Neural crest cell (in vitro differentiated cells): ENCODE data around the gene TAS2R39. TPM values are rescaled to one million over a fixed set of nuclear protein-coding genes. Genes with fewer than 3 reads are reported as not detected.
A peak's percentile ranks its signal among the peaks of the same experiment; 100 is the strongest.

Experiments used
- DNase-seq: peaks from one replicate; pipeline ENCODE4 v3.0.0; 2021; ENCODE audit warnings: low read depth, mixed read lengths, low spot score
- H3K27ac Mint-ChIP-seq: one replicate; pipeline ENCODE4 v1.8.0; 2021; ENCODE audit warnings: mild to moderate bottlenecking, mixed read lengths; ENCODE audit not compliant: unreplicated experiment
- H3K27me3 Mint-ChIP-seq: 2 replicates; pipeline ENCODE4 v1.8.0; 2021; ENCODE audit warnings: low read depth, mild to moderate bottlenecking, mixed read lengths
- H3K36me3 Mint-ChIP-seq: 2 replicates; pipeline ENCODE4 v1.8.0; 2021; ENCODE audit warnings: low read depth, mild to moderate bottlenecking, mixed read lengths
- H3K4me1 Mint-ChIP-seq: 2 replicates; pipeline ENCODE4 v1.8.0; 2021; ENCODE audit warnings: mixed read lengths
- H3K4me3 Mint-ChIP-seq: one replicate; pipeline ENCODE4 v1.8.0; 2021; ENCODE audit warnings: mild to moderate bottlenecking, mixed read lengths
- H3K9me3 Mint-ChIP-seq: 2 replicates; pipeline ENCODE4 v1.8.0; 2021; ENCODE audit warnings: mixed read lengths
- CTCF ChIP-seq: fragments of 200-600 bp; sonication (generic); conservative IDR thresholded peaks from 2 replicates; pipeline ENCODE4 v1.5.0; 2021; ENCODE audit warnings: antibody characterized with exemption, mild to moderate bottlenecking
- total RNA-seq: library from RNA; stranded (reverse); gene quantifications from 2 replicates; pipeline ENCODE4 v1.2.1, GENCODE V29; 2021

TAS2R39 gene
- total RNA-seq, 1 donor from 2014 or later, result not detected

- Mint-ChIP-seq H3K27me3 (peaks cover 5% of the 10 kb centered on the region), H3K4me3 (no peak overlapping the region), H3K9me3 (no peaks in the 10 kb centered on the region), H3K4me1 (no peaks in the 10 kb centered on the region), H3K36me3 (no peaks in the 10 kb centered on the region), H3K27ac (peak overlapping the region; percentile 85)
- no peak for DNase-seq
- no peak for TF ChIP-seq CTCF
Observed at GRCh38 chr7:143217806-143218205, 34.6 kb downstream of the TAS2R39 start.

- no peaks in the 10 kb centered on the region for H3K4me1 Mint-ChIP-seq
Observed at GRCh38 chr7:143221286-143221685, 38.1 kb downstream of the TAS2R39 start.

GRCh38 chr7:143221737-143222136 is 38.5 kb downstream of the TAS2R39 start, which contains the start of gene TAS2R40:
Gene TAS2R40, plus strand, starts transcription at chr7:143222037. Its CDS starts 42 bp downstream, at chr7:143222079.
- H3K4me3 Mint-ChIP-seq, result no peak within 1 kb of the TSS
- no peak for DNase-seq
- H3K9me3 Mint-ChIP-seq, result no peaks in the 10 kb centered on the region
- peak within 1 kb of the TSS; percentile 5 for H3K27ac Mint-ChIP-seq
- H3K27me3 Mint-ChIP-seq, result peaks cover 10% of the 10 kb centered on the region
- H3K4me1 Mint-ChIP-seq, result no peaks in the 10 kb centered on the region
- no peaks in the 10 kb centered on the region for H3K36me3 Mint-ChIP-seq
- TF ChIP-seq CTCF, result no peak

More at GRCh38 chr7:143221286-143221685, 38.1 kb downstream of the TAS2R39 start:
- no peak overlapping the region for H3K27ac Mint-ChIP-seq
- DNase-seq, result no peak
- H3K36me3 Mint-ChIP-seq, result no peaks in the 10 kb centered on the region
- no peaks in the 10 kb centered on the region for H3K9me3 Mint-ChIP-seq
- no peak overlapping the region for H3K4me3 Mint-ChIP-seq
- no peak for TF ChIP-seq CTCF
- peaks cover 10% of the 10 kb centered on the region for H3K27me3 Mint-ChIP-seq

- H3K4me1 Mint-ChIP-seq, result no peaks in the 10 kb centered on the region
- H3K27me3 Mint-ChIP-seq, result peaks cover 9% of the 10 kb centered on the region
- H3K4me3 Mint-ChIP-seq, result no peak overlapping the region
- no peaks in the 10 kb centered on the region for H3K9me3 Mint-ChIP-seq
- H3K27ac Mint-ChIP-seq, result no peak overlapping the region
- DNase-seq, result no peak
- no peak for TF ChIP-seq CTCF
- H3K36me3 Mint-ChIP-seq, result no peaks in the 10 kb centered on the region
Observed at GRCh38 chr7:143222782-143223181, 39.6 kb downstream of the TAS2R39 start.

GRCh38 chr7:143223784-143224183 is 40.6 kb downstream of the TAS2R39 start:
- Mint-ChIP-seq H3K36me3 (no peaks in the 10 kb centered on the region), H3K9me3 (no peaks in the 10 kb centered on the region), H3K4me3 (no peak overlapping the region), H3K27ac (no peak overlapping the region), H3K27me3 (peaks cover 7% of the 10 kb centered on the region), H3K4me1 (no peaks in the 10 kb centered on the region)
- no peak for DNase-seq
- no peak for TF ChIP-seq CTCF

GRCh38 chr7:143225047-143225446 is 41.8 kb downstream of the TAS2R39 start:
- TF ChIP-seq CTCF, result no peak
- H3K9me3 Mint-ChIP-seq, result no peaks in the 10 kb centered on the region
- DNase-seq, result no peak
- H3K4me1 Mint-ChIP-seq, result no peaks in the 10 kb centered on the region
- H3K27ac Mint-ChIP-seq, result no peak overlapping the region
- no peak overlapping the region for H3K4me3 Mint-ChIP-seq
- peaks cover 7% of the 10 kb centered on the region for H3K27me3 Mint-ChIP-seq
- H3K36me3 Mint-ChIP-seq, result no peaks in the 10 kb centered on the region
